Measurements from ENCODE around the gene PHKB.

DNA sequence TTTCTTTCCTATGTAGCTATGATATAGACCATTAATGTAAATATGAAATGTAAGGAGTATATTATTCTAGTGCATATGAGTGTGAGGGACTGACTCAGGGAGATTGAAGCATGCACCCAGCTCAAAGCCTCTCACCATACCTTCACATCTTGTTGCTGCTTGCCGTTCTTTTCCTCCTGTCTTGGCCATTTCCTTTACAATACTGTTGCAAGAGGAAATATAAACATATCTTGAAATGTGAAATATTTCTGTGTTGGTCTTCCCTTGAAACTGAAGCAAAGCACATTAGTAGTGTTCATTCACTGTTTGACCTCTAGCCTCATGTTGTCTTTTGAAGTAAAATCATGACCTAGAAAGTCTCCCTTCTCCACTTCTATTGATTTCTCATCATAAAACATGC, 46.6 kb downstream of the PHKB start:
- TF ChIP-seq TAF1 (IDR thresholded peaks at IDR 0.05; ENCODE audit: borderline replicate concordance, insufficient read depth, low read length): no peak
- TF ChIP-seq FOXP2 (optimal IDR thresholded peaks at IDR 0.05; ENCODE audit: borderline replicate concordance, extremely low read depth, extremely low read length, insufficient read depth): no peak

Data from PFSK-1 (cell line).